GM12872 (cell line): ENCODE data around the gene MSI2.

Source experiments
- CTCF ChIP-seq: IDR thresholded peaks from 3 replicates; pipeline ENCODE4 v1.5.1; 2011; ENCODE audit warnings: low read depth, mild to moderate bottlenecking, low read length, moderate library complexity; ENCODE audit not compliant: insufficient read depth

The MSI2 gene

GRCh38 chr17:57315061-57316015 lies 59.0 kb downstream of the MSI2 start:
- TF ChIP-seq CTCF, result no peak

GRCh38 chr17:57316361-57316760 lies 60.0 kb downstream of the MSI2 start:
- no peak for TF ChIP-seq CTCF

- no peak for TF ChIP-seq CTCF
Measured at GRCh38 chr17:57317079-57317478, 60.8 kb downstream of the MSI2 start.

- no peak for TF ChIP-seq CTCF
Measured at GRCh38 chr17:57318913-57319312, 62.6 kb downstream of the MSI2 start.

- no peak for TF ChIP-seq CTCF
Measured at GRCh38 chr17:57319806-57320205, 63.5 kb downstream of the MSI2 start.

- TF ChIP-seq CTCF, result no peak
Measured at GRCh38 chr17:57323391-57323790, 67.1 kb downstream of the MSI2 start.

GRCh38 chr17:57324060-57324459 lies 67.7 kb downstream of the MSI2 start:
- no peak for TF ChIP-seq CTCF
